ENCODE data around the gene CCDC92B. TPM values are rescaled to one million over a fixed set of nuclear protein-coding genes. Genes with fewer than 3 reads are reported as not detected.

CCDC92B gene
- total RNA-seq, 4 donors from 2014 or later, result 0.15 to 0.57 (median 0.35) TPM; not detected in 1

DNA sequence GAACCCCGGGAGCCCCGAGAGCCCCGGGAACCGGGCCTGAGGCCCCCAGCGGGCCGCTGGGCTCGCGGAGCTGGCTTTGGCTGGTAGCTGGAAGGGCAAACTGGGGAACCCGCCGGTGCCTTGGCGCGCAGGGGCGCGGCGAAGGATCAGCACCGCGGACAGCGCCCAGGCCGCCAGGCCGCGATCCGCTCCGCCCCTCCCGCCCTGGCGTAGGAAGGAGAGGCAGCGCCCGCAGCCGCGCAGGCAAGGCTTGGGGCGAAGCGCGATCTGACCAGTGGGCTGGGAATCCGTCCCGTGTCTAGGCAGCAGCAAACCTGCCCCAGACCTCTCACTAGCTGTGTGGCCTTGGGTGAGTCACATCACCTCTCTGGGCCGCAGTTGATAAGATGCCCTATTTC is 331 bp upstream of the CCDC92B start:
- H3K36me3 ChIP-seq, result no peaks in the 10 kb centered on the region
- DNase-seq, result no peak
- H3K27me3 ChIP-seq, result peaks cover 0 to 100% (median 2%) of the 10 kb centered on the region in 4 donors
- H3K4me3 ChIP-seq, result peak overlapping the region in 2 of 4 donors; percentile 16 to 45
- peaks cover 0 to 13% (median 6%) of the 10 kb centered on the region in 3 donors for H3K4me1 ChIP-seq
- TF ChIP-seq CTCF (IDR thresholded peaks at IDR 0.05) (peak in 1 of 6 experiments; percentile 4), POLR2A (IDR thresholded peaks at IDR 0.05) (no peak)
- no peak overlapping the region for H3K27ac ChIP-seq
- intact Hi-C loops (cut with DNase I), result no loop called here
- no peaks in the 10 kb centered on the region for H3K9me3 ChIP-seq
- WGBS, 2 donors, result 0 to 4% methylated on average over 5 to 10 of the region's 35 CpGs

GRCh38 chr17:2745317-2746037 is 4.0 kb downstream of the CCDC92B start:
- Histone ChIP-seq H3K4me3 (no peak overlapping the region), H3K9me3 (no peaks in the 10 kb centered on the region), H3K27me3 (peaks cover 0 to 87% (median 2%) of the 10 kb centered on the region in 4 donors), H3K4me1 (peaks cover 0 to 13% (median 6%) of the 10 kb centered on the region in 3 donors), H3K36me3 (no peaks in the 10 kb centered on the region), H3K27ac (no peak overlapping the region)
- DNase-seq, result no peak
- TF ChIP-seq POLR2A (IDR thresholded peaks at IDR 0.05) (no peak), CTCF (IDR thresholded peaks at IDR 0.05) (no peak)
- WGBS, 2 donors, result 15 to 26% methylated on average over 11 of the region's 11 CpGs
- intact Hi-C loops (cut with DNase I), result no loop called here

- Histone ChIP-seq H3K9me3 (no peaks in the 10 kb centered on the region), H3K4me3 (no peak overlapping the region), H3K27me3 (peaks cover 0 to 11% (median 0%) of the 10 kb centered on the region in 4 donors), H3K4me1 (no peaks in the 10 kb centered on the region), H3K36me3 (no peaks in the 10 kb centered on the region), H3K27ac (no peak overlapping the region)
- intact Hi-C loops (cut with DNase I), result no loop called here
- WGBS, 2 donors, result 88 to 91% methylated on average over 14 to 15 of the region's 15 CpGs
- TF ChIP-seq CTCF (IDR thresholded peaks at IDR 0.05) (no peak), POLR2A (IDR thresholded peaks at IDR 0.05) (no peak)
- DNase-seq, result no peak
Observed at GRCh38 chr17:2737693-2738092, 11.8 kb downstream of the CCDC92B start.

- WGBS, 2 donors, result 29 to 84% methylated on average over 3 of the region's 3 CpGs
- H3K27ac ChIP-seq, result no peak overlapping the region
- no peak for DNase-seq
Observed at GRCh38 chr17:2736956-2737355, 12.5 kb downstream of the CCDC92B start.

More at GRCh38 chr17:2736956-2737355, 12.5 kb downstream of the CCDC92B start:
- Histone ChIP-seq H3K9me3 (no peaks in the 10 kb centered on the region), H3K36me3 (no peaks in the 10 kb centered on the region), H3K27me3 (peaks cover 0 to 9% (median 0%) of the 10 kb centered on the region in 4 donors), H3K4me1 (no peaks in the 10 kb centered on the region), H3K4me3 (no peak overlapping the region)
- intact Hi-C loops (cut with DNase I), result no loop called here
- TF ChIP-seq POLR2A (IDR thresholded peaks at IDR 0.05) (no peak), CTCF (IDR thresholded peaks at IDR 0.05) (no peak)

All from esophagus squamous epithelium (tissue), 5 donors.